ENCODE results near the gene LIME1. TPM values are rescaled to one million over a fixed set of nuclear protein-coding genes. Genes with fewer than 3 reads are reported as not detected.

Gene LIME1
- total RNA-seq, 1 donor from 2014 or later = 32.4 TPM

DNA sequence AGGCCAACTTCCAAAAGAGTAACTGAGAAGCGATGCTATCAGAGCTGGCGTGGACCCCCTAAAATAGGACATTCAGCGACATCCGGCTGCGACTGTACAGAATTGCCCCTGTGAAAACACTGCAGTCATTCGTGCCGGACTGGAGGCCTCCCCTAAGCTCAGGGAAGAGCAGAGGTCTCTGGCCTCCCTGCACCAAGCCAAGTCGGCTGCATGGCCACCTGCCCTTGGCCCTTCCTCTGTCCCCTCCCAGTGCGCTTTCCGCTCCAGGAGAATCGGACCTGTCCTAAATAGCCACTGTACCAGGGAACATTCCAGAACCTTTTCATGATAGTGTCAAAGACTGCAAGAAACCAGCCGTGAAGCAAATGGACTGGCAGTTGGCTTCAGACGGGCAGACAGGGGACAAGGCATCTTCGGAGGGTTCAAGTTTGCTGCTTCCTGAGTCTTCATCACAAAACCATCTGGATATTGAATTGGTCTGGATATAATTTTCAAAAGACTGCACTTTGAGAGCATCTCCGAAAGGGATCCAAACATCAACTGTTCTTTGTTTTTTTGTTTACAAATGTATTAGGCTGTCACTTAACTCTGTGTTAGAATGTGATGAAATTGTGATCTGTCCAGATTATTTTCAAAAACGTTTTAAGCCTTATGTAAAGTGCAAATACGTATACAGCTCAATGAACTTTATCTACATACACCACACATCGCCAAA, 19.6 kb downstream of the LIME1 start:
- H3K36me3 ChIP-seq = no peaks in the 10 kb centered on the region
- H3K27ac ChIP-seq = no peak overlapping the region
- H3K4me1 ChIP-seq = no peaks in the 10 kb centered on the region
- intact Hi-C loops (cut with DNase I) = no loop called here
- no peaks in the 10 kb centered on the region for H3K9me3 ChIP-seq
- H3K27me3 ChIP-seq = no peaks in the 10 kb centered on the region
- H3K4me3 ChIP-seq = no peak overlapping the region
- DNase-seq (ENCODE audit: extremely low spot score in 2 of 2) = no peak
- TF ChIP-seq, protein P1, sequence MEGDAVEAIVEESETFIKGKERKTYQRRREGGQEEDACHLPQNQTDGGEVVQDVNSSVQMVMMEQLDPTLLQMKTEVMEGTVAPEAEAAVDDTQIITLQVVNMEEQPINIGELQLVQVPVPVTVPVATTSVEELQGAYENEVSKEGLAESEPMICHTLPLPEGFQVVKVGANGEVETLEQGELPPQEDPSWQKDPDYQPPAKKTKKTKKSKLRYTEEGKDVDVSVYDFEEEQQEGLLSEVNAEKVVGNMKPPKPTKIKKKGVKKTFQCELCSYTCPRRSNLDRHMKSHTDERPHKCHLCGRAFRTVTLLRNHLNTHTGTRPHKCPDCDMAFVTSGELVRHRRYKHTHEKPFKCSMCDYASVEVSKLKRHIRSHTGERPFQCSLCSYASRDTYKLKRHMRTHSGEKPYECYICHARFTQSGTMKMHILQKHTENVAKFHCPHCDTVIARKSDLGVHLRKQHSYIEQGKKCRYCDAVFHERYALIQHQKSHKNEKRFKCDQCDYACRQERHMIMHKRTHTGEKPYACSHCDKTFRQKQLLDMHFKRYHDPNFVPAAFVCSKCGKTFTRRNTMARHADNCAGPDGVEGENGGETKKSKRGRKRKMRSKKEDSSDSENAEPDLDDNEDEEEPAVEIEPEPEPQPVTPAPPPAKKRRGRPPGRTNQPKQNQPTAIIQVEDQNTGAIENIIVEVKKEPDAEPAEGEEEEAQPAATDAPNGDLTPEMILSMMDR (IDR thresholded peaks at IDR 0.05) = no peak
- TF ChIP-seq POLR2A (IDR thresholded peaks at IDR 0.05) (no peak), POLR2AphosphoS5 (IDR thresholded peaks at IDR 0.05; ENCODE audit: insufficient read depth in 1 of 2, low read depth in 1 of 2) (no peak)

DNA sequence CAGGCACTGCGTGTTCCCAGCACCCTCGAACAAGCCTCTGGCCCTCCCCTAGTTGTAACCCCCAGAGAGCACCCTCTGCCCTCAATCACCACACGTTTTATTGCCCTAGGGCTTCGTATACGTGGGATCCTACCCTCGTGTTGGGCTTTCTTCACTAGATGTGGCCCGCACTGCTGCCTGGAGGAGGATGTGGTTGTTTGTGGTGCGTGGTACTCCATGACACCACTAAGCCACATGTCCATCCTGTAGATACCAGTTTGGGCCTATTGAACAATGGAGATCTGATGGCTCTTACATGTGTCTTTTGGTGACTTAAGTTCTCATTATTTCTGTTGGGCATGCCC, 20.2 kb downstream of the LIME1 start:
- H3K9me3 ChIP-seq = no peaks in the 10 kb centered on the region
- H3K36me3 ChIP-seq = no peaks in the 10 kb centered on the region
- intact Hi-C loops (cut with DNase I) = no loop called here
- H3K4me1 ChIP-seq = no peaks in the 10 kb centered on the region
- H3K27ac ChIP-seq = no peak overlapping the region
- no peaks in the 10 kb centered on the region for H3K27me3 ChIP-seq
- TF ChIP-seq, protein P1 (IDR thresholded peaks at IDR 0.05) = no peak
- no peak for TF ChIP-seq POLR2A (IDR thresholded peaks at IDR 0.05)
- no peak for TF ChIP-seq POLR2AphosphoS5 (IDR thresholded peaks at IDR 0.05; ENCODE audit: insufficient read depth in 1 of 2, low read depth in 1 of 2)
- no peak for DNase-seq (ENCODE audit: extremely low spot score in 2 of 2)
- no peak overlapping the region for H3K4me3 ChIP-seq

DNA sequence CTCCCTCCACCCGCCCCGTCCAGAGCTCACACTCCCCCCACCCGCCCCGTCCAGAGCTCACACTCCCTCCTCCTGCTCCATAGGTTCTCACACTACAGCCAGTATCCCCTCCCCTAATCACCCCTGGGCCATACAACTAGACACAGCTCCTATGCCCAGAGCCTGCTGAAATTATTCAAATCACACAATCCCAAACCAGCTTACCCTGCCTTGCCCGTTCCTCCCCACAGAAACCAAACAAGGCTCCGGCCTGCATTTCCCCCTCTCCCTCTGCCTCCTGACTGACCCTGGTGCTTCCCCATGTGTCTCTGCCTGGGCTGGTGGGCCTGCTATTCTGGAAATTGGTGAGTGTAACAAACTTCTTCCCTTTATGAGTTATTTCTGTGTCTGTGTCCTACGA, 21.7 kb downstream of the LIME1 start:
- DNase-seq (ENCODE audit: extremely low spot score in 2 of 2) = no peak
- no peak overlapping the region for H3K4me3 ChIP-seq
- H3K27ac ChIP-seq = no peak overlapping the region
- H3K9me3 ChIP-seq = no peaks in the 10 kb centered on the region
- no peaks in the 10 kb centered on the region for H3K4me1 ChIP-seq
- TF ChIP-seq, protein P1 (IDR thresholded peaks at IDR 0.05) = no peak
- TF ChIP-seq POLR2AphosphoS5 (IDR thresholded peaks at IDR 0.05; ENCODE audit: insufficient read depth in 1 of 2, low read depth in 1 of 2) (no peak), POLR2A (IDR thresholded peaks at IDR 0.05) (no peak)
- H3K27me3 ChIP-seq = no peaks in the 10 kb centered on the region
- H3K36me3 ChIP-seq = no peaks in the 10 kb centered on the region
- intact Hi-C loops (cut with DNase I) = no loop called here

DNA sequence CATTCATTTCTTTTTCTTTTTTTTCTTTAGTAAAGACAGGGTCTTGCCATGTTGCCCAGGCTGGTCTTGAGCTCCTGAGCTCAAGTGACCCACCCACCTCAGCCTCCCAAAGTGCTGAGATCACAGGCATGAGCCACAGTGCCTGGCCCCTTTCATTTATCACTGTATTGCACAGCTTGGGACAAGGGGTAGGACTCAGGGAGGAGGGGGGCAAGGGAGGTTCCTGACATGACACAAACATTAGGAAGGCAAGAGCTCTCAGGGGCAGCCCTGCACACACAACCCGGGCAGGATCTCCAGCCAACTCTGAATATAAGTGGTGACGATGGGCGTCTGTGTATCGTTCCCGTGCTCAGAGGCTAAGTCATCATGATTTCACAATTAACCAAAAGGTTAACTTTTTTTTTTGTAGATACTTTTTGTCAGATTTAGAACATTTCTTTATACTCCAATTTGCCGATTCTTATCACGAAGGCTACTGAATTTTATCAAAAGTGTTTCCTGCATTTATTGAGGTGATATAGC, 23.0 kb downstream of the LIME1 start:
- Histone ChIP-seq H3K4me3 (no peak overlapping the region), H3K9me3 (no peaks in the 10 kb centered on the region), H3K36me3 (no peaks in the 10 kb centered on the region), H3K27ac (no peak overlapping the region), H3K27me3 (no peaks in the 10 kb centered on the region), H3K4me1 (no peaks in the 10 kb centered on the region)
- no peak for TF ChIP-seq POLR2AphosphoS5 (IDR thresholded peaks at IDR 0.05; ENCODE audit: insufficient read depth in 1 of 2, low read depth in 1 of 2)
- TF ChIP-seq, protein P1 (IDR thresholded peaks at IDR 0.05) = no peak
- TF ChIP-seq POLR2A (IDR thresholded peaks at IDR 0.05) = no peak
- intact Hi-C loops (cut with DNase I) = no loop called here
- DNase-seq (ENCODE audit: extremely low spot score in 2 of 2) = no peak

All from vagina (tissue), 2 donors.